DMS153 (cell line): Measurements from ENCODE around the gene FRMPD4.
"Not testable (repeated sequence)": the region's sequence is repeated elsewhere in the genome, so short reads cannot be mapped to it uniquely, and the experiment has no call there.

Experiments used
- DNase-seq: peaks from one replicate; lab custom pipeline; 2025; lab: John Stamatoyannopoulos, UW

FRMPD4 gene

DNA sequence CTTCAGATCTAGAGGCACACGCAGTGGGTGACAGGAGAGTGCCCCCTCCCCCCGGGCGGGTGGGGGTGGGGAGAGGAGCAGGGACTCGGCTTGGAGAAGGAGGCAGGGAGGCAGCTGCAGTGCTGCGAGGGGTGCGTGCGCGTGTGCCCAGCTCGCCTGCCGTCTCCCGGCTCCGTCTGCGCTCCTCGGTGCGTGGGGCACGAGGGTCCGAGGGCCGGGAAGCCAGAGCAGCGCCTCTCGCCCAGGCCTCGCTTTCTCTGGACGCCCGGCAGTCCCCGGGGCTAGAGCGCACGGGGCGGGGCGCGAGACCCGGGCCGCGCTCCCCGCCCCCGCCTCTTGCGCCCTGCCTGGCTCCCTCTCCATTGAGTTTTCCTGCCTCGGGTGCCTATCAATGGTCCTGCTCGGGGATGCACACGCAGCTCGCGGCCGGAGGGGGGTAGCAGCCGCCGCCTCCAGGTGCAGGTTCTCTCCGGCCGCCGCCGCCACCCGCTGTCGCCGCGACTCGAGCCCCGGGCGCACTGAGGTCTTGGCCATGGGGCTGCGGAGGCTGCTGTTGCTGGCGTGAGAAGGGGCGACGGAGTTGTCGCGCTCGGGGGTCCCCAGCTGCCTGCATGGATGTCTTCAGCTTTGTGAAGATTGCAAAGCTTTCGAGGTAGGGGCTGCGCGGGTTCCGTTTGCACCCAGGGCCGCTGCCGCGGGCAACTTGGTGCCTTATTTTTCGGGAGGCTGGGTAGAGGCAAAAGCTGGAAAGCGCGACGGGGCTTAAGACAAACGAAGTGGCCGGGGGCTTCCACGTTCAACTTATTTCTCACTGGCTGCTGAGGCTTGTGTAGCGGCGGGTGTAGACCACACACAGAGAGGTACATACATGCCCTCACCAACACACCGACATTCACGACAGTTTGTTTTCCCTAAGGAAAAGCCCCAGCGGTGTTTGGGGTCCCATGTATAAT is at the start of gene FRMPD4:
Gene FRMPD4 (plus strand): TSS at position 113 of the 953 bp plus-strand sequence. CDS start 499 bp downstream, at position 612.
- DNase-seq = no peak

DNA sequence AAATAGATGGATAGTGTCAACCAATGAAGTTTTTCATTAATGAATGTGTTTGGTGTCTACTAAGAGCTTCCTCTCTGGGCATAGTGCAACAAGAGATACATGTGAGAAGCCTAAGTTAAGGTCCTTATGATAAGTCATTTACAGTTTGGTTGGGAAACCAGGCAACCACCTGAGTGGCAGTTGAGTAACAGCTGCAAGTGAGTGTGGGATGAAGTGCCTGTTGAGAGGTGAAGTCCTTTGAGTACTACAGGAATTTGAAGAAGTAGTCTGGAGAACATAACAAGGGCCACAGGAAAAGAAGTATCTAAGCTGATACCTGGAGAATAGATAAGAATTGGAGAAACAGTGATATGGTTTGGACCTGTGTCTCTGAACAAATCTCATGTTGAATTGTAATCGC is 48.5 kb upstream of the FRMPD4 start:
- no peak for DNase-seq

- DNase-seq = no peak
Observed at GRCh38 chrX:12113321-12113720, 25.0 kb upstream of the FRMPD4 start.

DNA sequence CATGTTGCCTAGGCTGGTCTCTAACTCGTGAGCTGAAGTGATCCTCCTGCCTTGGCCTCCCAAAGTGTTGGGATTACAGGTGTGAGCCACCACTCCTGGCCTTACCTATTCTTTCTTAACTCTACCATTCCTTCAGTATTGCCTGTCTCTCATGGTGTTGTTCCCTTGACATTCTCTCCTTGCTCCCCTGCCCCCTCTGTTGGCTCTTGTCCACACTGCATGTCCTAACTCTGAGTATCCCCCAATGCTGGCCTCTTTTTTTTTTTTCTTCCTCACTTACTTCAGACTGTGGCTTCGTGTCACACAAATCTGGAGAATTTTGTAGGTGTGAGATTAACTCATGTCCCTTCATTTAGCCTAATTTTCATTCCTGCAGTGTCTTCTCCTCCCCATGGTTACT is 22.9 kb upstream of the FRMPD4 start:
- DNase-seq = no peak

DNA sequence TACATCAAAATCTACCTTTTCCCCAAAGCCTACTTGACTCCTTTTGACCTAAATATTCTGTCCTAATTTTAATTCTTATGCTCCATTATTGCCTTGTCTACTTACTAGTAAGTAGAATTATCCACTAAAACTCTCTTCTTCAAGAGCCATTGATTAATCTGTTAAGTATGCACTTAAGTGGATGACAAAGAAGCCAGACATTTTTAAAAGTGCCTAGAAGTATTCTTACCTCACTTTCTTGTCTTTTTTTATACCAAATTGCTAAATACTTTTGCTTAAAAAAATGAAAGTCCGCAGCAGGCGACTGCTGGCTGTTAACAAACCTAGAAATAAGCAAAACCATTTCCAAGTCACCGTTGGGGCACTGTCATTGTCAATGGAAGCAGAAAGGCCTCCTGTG is 20.1 kb upstream of the FRMPD4 start:
- DNase-seq = no peak

DNA sequence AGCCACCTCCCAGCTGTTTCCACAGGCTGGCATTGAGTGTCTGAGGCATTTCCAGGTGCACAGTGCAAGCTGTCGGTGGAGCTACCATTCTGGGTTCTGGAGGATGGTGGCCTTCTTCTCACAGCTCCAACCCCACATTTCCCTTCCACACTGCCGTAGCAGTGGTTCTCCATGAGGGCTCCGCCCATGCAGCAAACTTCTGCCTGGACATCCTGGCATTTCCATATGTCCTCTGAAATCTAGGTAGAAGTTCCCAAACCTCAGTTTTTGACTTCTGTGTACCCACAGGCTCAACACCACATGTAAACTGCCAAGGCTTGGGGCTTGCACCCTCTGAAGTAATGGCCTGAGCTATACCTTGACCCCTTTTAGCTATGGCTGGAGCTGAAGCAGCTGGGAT is 10.3 kb upstream of the FRMPD4 start:
- no peak for DNase-seq

DNA sequence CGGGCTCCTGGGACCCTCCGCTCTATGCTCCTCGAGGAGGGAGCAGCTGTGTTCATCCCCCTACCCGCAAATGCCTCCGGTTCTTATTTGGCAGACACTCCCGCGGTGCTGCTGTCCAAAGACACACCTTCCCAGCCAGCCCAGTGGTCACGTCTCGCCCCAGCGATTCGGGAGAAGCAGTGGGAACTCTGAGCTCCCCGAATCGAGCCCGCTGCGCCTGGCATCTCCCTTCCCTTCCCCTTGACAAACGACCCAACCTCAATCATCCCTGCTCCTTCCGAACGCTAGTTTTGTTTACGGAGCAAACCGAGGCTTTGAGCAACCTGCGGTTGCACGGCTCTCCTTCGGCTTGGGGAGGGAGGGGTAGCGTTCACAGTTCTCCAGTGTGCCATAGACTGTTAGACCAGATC is 317 bp upstream of the FRMPD4 start:
- no peak for DNase-seq

GRCh38 chrX:12139934-12140611 is 1.8 kb downstream of the FRMPD4 start:
- no peak for DNase-seq

- no peak for DNase-seq
Observed at GRCh38 chrX:12141511-12141910, 3.2 kb downstream of the FRMPD4 start.

- DNase-seq = no peak
Observed at GRCh38 chrX:12142661-12143060, 4.4 kb downstream of the FRMPD4 start.

- DNase-seq = no peak
Observed at GRCh38 chrX:12145402-12145801, 7.1 kb downstream of the FRMPD4 start.

GRCh38 chrX:12149670-12150407 is 11.6 kb downstream of the FRMPD4 start:
- no peak for DNase-seq

- no peak for DNase-seq
Observed at GRCh38 chrX:12153317-12153716, 15.0 kb downstream of the FRMPD4 start.

- no peak for DNase-seq
Observed at GRCh38 chrX:12153741-12154140, 15.5 kb downstream of the FRMPD4 start.

DNA sequence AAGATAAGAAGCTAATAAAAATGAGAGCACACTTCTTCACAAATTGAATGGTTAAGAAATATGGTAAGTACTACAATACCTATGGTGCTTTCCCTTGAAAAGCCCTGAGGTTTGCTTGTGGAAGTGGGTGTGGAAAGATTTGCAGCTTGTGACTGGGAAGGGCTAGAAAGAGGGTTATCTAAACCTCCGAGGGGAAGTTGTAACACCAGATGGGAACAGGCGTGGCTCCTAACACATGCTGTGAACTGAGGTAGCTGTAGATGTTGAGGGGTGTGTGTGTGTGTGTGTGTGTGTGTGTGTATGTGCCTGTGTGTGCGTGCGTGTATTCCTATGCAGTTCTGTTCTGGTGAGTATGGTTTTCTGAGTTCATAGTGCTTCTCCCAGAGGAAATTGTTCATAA is 21.5 kb downstream of the FRMPD4 start:
- no peak for DNase-seq

DNA sequence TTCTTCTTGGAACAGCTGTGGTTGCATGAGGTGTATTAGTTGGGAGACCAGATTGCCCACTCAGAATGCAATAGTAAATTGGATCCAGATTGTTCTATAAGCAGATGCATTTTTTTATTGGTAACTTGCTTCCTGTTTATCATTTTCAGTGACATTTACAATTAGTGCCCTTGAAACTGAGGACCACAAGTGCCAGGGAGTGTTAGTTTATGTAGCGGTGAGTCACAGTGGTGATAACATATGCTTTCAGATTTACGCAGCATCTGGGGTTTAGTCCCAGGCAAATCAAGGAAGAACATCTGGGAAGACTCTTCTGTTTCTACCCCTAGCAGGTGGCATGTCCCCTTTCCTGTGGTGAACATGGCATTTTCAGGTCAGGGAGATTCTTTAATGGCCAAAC is 24.1 kb downstream of the FRMPD4 start:
- DNase-seq = no peak

DNA sequence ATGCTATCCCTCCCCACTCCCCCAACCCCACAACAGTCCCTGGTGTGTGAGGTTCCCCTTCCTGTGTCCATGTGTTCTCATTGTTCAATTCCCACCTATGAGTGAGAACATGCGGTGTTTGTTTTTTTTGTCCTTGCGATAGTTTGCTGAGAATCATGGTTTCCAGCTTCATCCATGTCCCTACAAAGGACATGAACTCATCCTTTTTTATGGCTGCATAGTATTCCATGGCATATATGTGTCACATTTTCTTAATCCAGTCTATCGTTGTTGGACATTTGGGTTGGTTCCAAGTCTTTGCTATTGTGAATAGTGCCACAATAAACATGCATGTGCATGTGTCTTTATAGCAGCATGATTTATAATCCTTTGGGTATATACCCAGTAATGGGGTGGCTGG is 25.9 kb downstream of the FRMPD4 start:
- DNase-seq = not testable (repeated sequence)

- no peak for DNase-seq
Observed at GRCh38 chrX:12170755-12171154, 32.5 kb downstream of the FRMPD4 start.

GRCh38 chrX:12174358-12174757 is 36.1 kb downstream of the FRMPD4 start:
- no peak for DNase-seq

DNA sequence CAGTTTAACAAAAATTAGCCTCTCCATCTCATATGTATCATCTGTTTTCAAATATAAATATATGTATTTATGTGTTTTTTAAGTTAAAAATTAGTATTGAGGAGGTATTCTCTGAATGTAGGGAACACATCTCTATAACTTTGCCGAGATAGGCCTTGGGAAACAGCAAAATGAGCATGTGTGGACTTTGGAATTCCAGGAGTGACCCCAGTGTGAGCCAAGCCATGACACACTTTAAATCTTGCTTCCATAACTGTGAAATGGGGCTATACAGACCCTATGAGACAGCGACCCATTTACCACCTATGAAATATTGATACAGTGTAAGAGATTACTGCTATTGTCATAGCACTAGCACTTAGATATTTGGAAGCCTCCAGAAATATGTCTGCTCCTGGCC is 58.8 kb downstream of the FRMPD4 start:
- DNase-seq = no peak

DNA sequence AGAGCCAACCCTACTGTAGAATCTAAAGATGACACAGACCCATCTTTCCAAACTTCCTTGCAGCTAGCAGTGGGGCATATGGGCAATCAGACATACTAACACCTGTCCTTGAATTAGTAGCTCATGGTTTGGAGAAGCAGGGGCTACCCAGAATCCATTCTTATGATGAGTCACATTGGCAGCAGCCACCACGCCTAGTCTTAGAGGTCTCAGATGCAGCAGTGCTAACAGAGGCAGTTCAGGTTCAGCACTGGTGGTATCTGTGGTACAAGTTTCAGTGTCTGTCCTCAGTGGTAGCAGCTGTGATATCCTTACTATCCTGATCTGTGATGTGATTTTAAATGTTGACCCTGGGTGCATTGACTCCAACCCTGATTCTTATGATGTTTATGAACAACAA is 68.1 kb downstream of the FRMPD4 start:
- no peak for DNase-seq

GRCh38 chrX:12210196-12210815 is 72.0 kb downstream of the FRMPD4 start:
- no peak for DNase-seq
